Nephron (organoid): ENCODE data around the gene CDH4.

Source experiments
- H3K27ac Mint-ChIP-seq, 3 experiments: 2 replicates each; pipeline ENCODE4 v1.8.0; 2020; ENCODE audit warnings: mixed read lengths in 3 of 3, mild to moderate bottlenecking in 2 of 3, moderate library complexity in 1 of 3
- H3K27me3 Mint-ChIP-seq: 2 replicates; pipeline ENCODE4 v1.8.0; 2021; ENCODE audit warnings: low read depth, mild to moderate bottlenecking, moderate library complexity, mixed read lengths
- H3K36me3 Mint-ChIP-seq: 2 replicates; pipeline ENCODE4 v1.8.0; 2020; ENCODE audit warnings: low read depth, mixed read lengths
- H3K4me1 Mint-ChIP-seq: 2 replicates; pipeline ENCODE4 v1.8.0; 2020; ENCODE audit warnings: mixed read lengths
- H3K4me3 Mint-ChIP-seq, 3 experiments: 2 replicates each; pipeline ENCODE4 v1.8.0; 2020; ENCODE audit warnings: mild to moderate bottlenecking in 3 of 3, mixed read lengths in 3 of 3, moderate library complexity in 2 of 3
- H3K9me3 Mint-ChIP-seq: 2 replicates; pipeline ENCODE4 v1.8.0; 2020; ENCODE audit warnings: mixed read lengths
- CTCF ChIP-seq, 3 experiments: fragments of 200-600 bp; sonication (generic); IDR thresholded peaks; one replicate each; pipeline ENCODE4 v1.5.0; 2021; ENCODE audit warnings: antibody characterized with exemption in 3 of 3; ENCODE audit not compliant: unreplicated experiment in 3 of 3

CDH4 gene

GRCh38 chr20:61954276-61955021 is 702.4 kb downstream of the CDH4 start:
- Mint-ChIP-seq H3K9me3 (no peaks in the 10 kb centered on the region), H3K27ac (no peak overlapping the region), H3K4me1 (no peaks in the 10 kb centered on the region), H3K36me3 (no peaks in the 10 kb centered on the region), H3K4me3 (no peak overlapping the region), H3K27me3 (peaks cover 16% of the 10 kb centered on the region)
- no peak for TF ChIP-seq CTCF (IDR thresholded peaks at IDR 0.05; ENCODE audit: unreplicated experiment in 3 of 3)

- no peaks in the 10 kb centered on the region for H3K36me3 Mint-ChIP-seq
- H3K4me1 Mint-ChIP-seq = no peaks in the 10 kb centered on the region
- H3K4me3 Mint-ChIP-seq = no peak overlapping the region
- no peaks in the 10 kb centered on the region for H3K9me3 Mint-ChIP-seq
- H3K27me3 Mint-ChIP-seq = peaks cover 16% of the 10 kb centered on the region
- H3K27ac Mint-ChIP-seq = no peak overlapping the region
- no peak for TF ChIP-seq CTCF (IDR thresholded peaks at IDR 0.05; ENCODE audit: unreplicated experiment in 3 of 3)
Measured at GRCh38 chr20:61955668-61956395, 703.8 kb downstream of the CDH4 start.

DNA sequence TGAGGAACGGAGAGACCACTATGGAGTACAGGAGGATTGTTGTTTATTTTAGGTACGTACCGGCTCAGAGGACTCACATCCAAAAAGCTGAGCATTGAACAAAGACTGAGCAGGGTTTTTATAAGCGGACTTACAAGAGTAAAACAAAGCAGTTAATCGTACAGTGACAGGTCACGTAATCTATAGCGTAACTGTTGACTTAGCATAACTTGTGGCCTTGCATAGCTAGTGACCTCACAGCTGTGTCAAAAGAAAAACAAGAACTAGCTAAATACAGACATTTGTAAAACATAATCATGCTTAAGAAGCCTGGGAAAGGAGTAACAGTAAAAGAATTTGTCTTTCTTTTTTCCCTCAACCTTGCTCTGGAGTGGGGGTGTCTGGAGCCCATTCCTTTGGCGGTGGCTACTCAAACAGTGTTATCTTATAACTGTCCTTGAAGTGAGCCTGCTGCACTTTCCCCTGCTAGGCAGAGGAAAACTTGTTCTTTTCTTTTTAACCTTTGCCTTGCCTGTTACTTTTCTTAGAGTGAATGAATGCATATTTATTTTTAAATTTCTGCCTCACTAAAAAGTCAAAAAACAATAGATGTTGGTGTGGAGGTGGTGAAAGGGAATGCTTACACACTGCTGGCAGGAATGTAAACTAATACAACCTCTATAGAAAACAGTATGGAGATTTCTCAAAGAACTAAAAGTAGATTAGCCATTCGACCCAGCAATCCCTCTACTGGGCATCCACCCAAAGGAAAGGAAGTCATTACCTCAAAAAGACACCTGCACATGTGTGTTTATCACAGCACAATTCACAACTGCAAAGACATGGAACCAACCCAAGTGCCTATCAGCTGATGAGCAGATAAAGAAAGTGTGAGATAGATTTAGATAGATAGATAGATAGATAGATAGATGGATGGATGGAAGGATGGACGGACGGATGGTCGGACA is 704.6 kb downstream of the CDH4 start:
- TF ChIP-seq CTCF (IDR thresholded peaks at IDR 0.05; ENCODE audit: unreplicated experiment in 3 of 3) = no peak
- H3K27me3 Mint-ChIP-seq = peaks cover 16% of the 10 kb centered on the region
- H3K4me1 Mint-ChIP-seq = no peaks in the 10 kb centered on the region
- no peaks in the 10 kb centered on the region for H3K36me3 Mint-ChIP-seq
- no peak overlapping the region for H3K4me3 Mint-ChIP-seq
- no peak overlapping the region for H3K27ac Mint-ChIP-seq
- peaks cover 3% of the 10 kb centered on the region for H3K9me3 Mint-ChIP-seq

- Mint-ChIP-seq H3K27me3 (peaks cover 18% of the 10 kb centered on the region), H3K4me3 (no peak overlapping the region), H3K27ac (no peak overlapping the region), H3K4me1 (no peaks in the 10 kb centered on the region), H3K9me3 (peaks cover 3% of the 10 kb centered on the region), H3K36me3 (no peaks in the 10 kb centered on the region)
- TF ChIP-seq CTCF (IDR thresholded peaks at IDR 0.05; ENCODE audit: unreplicated experiment in 3 of 3) = no peak
Measured at GRCh38 chr20:61957961-61958715, 706.1 kb downstream of the CDH4 start.
